Suprapubic skin (tissue), 4 donors: ENCODE data around the gene TBX19. TPM values are rescaled to one million over a fixed set of nuclear protein-coding genes. Genes with fewer than 3 reads are reported as not detected.

Experiments
- DNase-seq, 2 donors: peaks; one replicate each; pipeline ENCODE4 v3.0.0-alpha.2; 2019; ENCODE audit warnings: low spot score in 2 of 2
- H3K27ac ChIP-seq: fragments of 200-600 bp; sonication (generic); one replicate; pipeline ENCODE4 v1.5.1; 2019
- H3K27me3 ChIP-seq: fragments of 200-600 bp; sonication (generic); one replicate; pipeline ENCODE4 v1.5.1; 2019
- H3K36me3 ChIP-seq: fragments of 200-600 bp; sonication (generic); one replicate; pipeline ENCODE4 v1.5.1; 2019
- H3K4me1 ChIP-seq: fragments of 200-600 bp; sonication (generic); one replicate; pipeline ENCODE4 v1.5.1; 2019
- H3K4me3 ChIP-seq: fragments of 200-600 bp; sonication (generic); one replicate; pipeline ENCODE4 v1.5.1; 2019; ENCODE audit warnings: mild to moderate bottlenecking
- H3K9me3 ChIP-seq: fragments of 200-600 bp; sonication (generic); one replicate; pipeline ENCODE4 v1.5.1; 2019
- CTCF ChIP-seq, 2 donors: fragments of 200-600 bp in 1 of 2; fragments of 450-650 bp in 1 of 2; sonication (generic) in 1 of 2; IDR thresholded peaks; one replicate each; pipeline ENCODE4 v1.5.1; 2016 to 2019; ENCODE audit warnings: antibody characterized with exemption in 2 of 2, mild to moderate bottlenecking in 1 of 2, moderate library complexity in 1 of 2
- EP300 ChIP-seq: sonication (generic); formaldehyde crosslinking; IDR thresholded peaks from one replicate; pipeline ENCODE4 v1.6.1; 2017; ENCODE audit warnings: antibody characterized with exemption
- POLR2A ChIP-seq, 2 donors: fragments of 450-650 bp; IDR thresholded peaks; one replicate each; pipeline ENCODE4 v1.6.1; 2017; ENCODE audit warnings: antibody characterized with exemption in 2 of 2, mild to moderate bottlenecking in 2 of 2, moderate library complexity in 2 of 2
- POLR2AphosphoS5 ChIP-seq, 3 donors: sonication (generic); formaldehyde crosslinking; IDR thresholded peaks; one replicate each; pipeline ENCODE4 v1.6.1; 2017; ENCODE audit warnings: antibody characterized with exemption in 3 of 3
- WGBS: methylation state at CpG from one replicate; pipeline ENCODE4 v1.1.5; 2018; 5-methylcytosine and 5-hydroxymethylcytosine counted together
- total RNA-seq, 4 donors: library from RNA; depleted of rRNA; stranded (reverse); fragments of >200 nt; gene quantifications; one replicate each; pipeline ENCODE4 v1.1.0, GENCODE V29; 2016

The TBX19 gene
- total RNA-seq: 1 to 10 TPM; 1.8 to 6.7 (median 2.8) TPM

- DNase-seq: no peak
- WGBS: 87% methylated on average over 7 of the region's 7 CpGs
- Histone ChIP-seq H3K36me3 (no peaks in the 10 kb centered on the region), H3K27ac (no peak within 1 kb of the TSS), H3K4me3 (no peak within 1 kb of the TSS), H3K4me1 (peaks cover 3% of the 10 kb centered on the region), H3K27me3 (no peaks in the 10 kb centered on the region), H3K9me3 (no peaks in the 10 kb centered on the region)
- TF ChIP-seq CTCF (IDR thresholded peaks at IDR 0.05) (no peak), EP300 (no peak), POLR2A (IDR thresholded peaks at IDR 0.05) (no peak), POLR2AphosphoS5 (IDR thresholded peaks at IDR 0.05) (no peak)
These were observed at the start of gene TBX19 for GRCh38 chr1:168280296-168280927. TBX19 (plus strand) TSS chr1:168280877; CDS start chr1:168281091, 214 bp downstream.

GRCh38 chr1:168234846-168235547 lies 45.7 kb upstream of the TBX19 start:
- peaks cover 63% of the 10 kb centered on the region for H3K36me3 ChIP-seq
- 94% methylated on average over 8 of the region's 8 CpGs for WGBS
- H3K27ac ChIP-seq: no peak overlapping the region
- no peak for DNase-seq
- H3K4me1 ChIP-seq: peaks cover 30% of the 10 kb centered on the region
- no peak overlapping the region for H3K4me3 ChIP-seq
- no peaks in the 10 kb centered on the region for H3K27me3 ChIP-seq
- H3K9me3 ChIP-seq: no peaks in the 10 kb centered on the region
- TF ChIP-seq CTCF (IDR thresholded peaks at IDR 0.05): peak; percentile 27 to 50
- no peak for TF ChIP-seq EP300

- no peak for DNase-seq
- no peaks in the 10 kb centered on the region for H3K9me3 ChIP-seq
- H3K27me3 ChIP-seq: no peaks in the 10 kb centered on the region
- peaks cover 68% of the 10 kb centered on the region for H3K36me3 ChIP-seq
- no peak overlapping the region for H3K27ac ChIP-seq
- H3K4me3 ChIP-seq: no peak overlapping the region
- TF ChIP-seq POLR2A (IDR thresholded peaks at IDR 0.05): no peak
- TF ChIP-seq CTCF (IDR thresholded peaks at IDR 0.05): no peak
- TF ChIP-seq POLR2AphosphoS5 (IDR thresholded peaks at IDR 0.05): no peak
- TF ChIP-seq EP300: no peak
- peaks cover 24% of the 10 kb centered on the region for H3K4me1 ChIP-seq
These were observed 45.2 kb upstream of the TBX19 start for GRCh38 chr1:168235548-168235885.

GRCh38 chr1:168235937-168236336 lies 44.7 kb upstream of the TBX19 start:
- 73% methylated on average over 3 of the region's 3 CpGs for WGBS
- peaks cover 69% of the 10 kb centered on the region for H3K36me3 ChIP-seq

More at GRCh38 chr1:168235937-168236336, 44.7 kb upstream of the TBX19 start:
- Histone ChIP-seq H3K4me1 (peaks cover 20% of the 10 kb centered on the region), H3K9me3 (no peaks in the 10 kb centered on the region), H3K27me3 (no peaks in the 10 kb centered on the region), H3K27ac (no peak overlapping the region), H3K4me3 (no peak overlapping the region)
- no peak for TF ChIP-seq POLR2A (IDR thresholded peaks at IDR 0.05)
- no peak for TF ChIP-seq POLR2AphosphoS5 (IDR thresholded peaks at IDR 0.05)
- TF ChIP-seq EP300: no peak
- TF ChIP-seq CTCF (IDR thresholded peaks at IDR 0.05): no peak
- DNase-seq: no peak
